Activated CD8-positive, alpha-beta memory T cell treated with anti-CD3 and anti-CD28 coated beads, Interleukin-2, amount 50 U/mL, for 1 hour (primary cell): Measurements from ENCODE around the gene FAM83F.
"Not testable (repeated sequence)": the region's sequence is repeated elsewhere in the genome, so short reads cannot be mapped to it uniquely, and the experiment has no call there.

Experiments used
- DNase-seq: peaks from one replicate; pipeline ENCODE4 v3.0.0-alpha.2; 2020; ENCODE audit errors: extremely low read depth

Gene FAM83F

DNA sequence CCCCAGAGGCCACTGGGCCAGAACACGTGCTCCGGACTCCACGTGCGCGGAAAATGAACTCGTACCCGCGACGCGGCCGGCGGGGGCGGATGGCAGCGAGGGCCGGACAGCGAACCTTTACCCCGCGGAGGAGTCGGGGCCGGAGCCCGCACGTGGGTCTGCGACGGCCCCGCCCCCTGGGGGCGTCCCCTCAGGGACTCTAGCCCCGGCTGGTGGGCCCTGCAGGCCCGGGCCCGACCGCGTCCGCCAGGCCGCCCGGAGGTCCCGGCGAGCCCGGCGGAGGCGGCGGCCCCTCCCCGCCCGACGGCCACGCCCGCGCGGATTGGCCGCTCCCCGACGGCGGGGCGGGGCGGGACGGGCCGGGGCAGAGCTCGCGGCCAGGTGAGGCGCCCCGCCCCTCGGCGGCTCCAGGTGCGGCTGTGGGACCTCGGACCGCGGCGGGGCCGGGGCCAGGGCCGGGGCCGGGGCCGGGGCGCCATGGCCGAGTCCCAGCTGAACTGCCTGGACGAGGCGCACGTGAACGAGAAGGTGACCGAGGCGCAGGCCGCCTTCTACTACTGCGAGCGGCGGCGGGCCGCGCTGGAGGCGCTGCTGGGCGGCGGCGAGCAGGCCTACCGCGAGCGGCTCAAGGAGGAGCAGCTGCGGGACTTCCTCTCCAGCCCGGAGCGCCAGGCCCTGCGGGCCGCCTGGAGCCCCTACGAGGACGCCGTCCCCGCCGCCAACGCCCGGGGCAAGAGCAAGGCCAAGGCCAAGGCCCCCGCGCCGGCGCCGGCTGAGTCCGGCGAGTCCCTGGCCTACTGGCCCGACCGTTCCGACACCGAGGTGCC is at the start of gene FAM83F:
TSS of gene FAM83F (plus strand) at position 389 of the 827 bp plus-strand sequence. CDS start at position 478, 89 bp downstream.
- no peak for DNase-seq

DNA sequence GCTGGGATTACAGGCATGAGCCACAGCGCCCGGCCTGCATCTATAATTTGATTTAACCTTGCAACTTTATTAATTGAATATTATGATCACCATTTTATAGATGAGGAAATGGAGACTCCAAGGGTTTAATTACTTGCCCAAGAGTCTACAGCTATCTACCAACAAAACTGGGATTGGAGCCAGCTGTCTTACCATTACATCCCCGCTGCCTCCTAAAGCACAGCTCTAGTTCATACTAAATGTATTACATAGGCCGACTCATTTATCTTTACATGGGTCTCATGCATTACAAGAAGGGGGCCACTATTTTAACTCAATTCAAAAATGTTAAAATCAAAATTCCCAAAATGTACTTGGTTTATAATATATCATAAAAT is 48.6 kb upstream of the FAM83F start:
- no peak for DNase-seq

DNA sequence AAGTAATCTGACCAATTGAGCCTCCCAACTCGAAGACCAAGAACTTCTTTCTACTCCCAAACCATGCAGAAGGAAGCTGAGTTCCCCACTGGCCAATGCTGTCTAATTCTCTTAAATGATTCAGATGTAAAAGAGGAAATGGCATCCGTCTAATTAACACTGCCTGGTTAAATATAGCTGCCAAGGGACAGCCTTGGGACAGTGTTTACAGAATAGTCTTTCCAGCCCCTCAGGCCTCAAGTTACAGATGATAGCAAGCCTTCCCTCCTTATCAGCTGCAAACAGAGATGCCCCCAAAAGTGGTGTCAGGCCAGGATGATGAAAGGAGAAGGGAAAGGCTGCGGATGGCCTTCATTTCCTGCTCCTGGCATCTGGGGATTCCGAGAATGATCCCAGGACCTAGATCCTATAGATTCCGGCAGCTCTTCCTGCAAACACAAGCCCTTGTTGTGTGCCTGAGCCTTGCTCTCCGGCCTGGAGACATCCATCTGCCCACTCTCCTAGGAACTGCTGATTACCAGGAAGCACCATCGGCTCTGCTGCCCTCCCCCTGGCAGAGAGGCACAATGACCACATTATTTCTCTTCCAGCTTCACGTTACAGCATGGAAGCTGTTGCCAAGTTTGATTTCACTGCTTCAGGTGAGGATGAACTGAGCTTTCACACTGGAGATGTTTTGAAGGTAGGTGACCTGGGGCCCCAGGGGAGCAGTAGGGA is 48.1 kb upstream of the FAM83F start:
- no peak for DNase-seq

DNA sequence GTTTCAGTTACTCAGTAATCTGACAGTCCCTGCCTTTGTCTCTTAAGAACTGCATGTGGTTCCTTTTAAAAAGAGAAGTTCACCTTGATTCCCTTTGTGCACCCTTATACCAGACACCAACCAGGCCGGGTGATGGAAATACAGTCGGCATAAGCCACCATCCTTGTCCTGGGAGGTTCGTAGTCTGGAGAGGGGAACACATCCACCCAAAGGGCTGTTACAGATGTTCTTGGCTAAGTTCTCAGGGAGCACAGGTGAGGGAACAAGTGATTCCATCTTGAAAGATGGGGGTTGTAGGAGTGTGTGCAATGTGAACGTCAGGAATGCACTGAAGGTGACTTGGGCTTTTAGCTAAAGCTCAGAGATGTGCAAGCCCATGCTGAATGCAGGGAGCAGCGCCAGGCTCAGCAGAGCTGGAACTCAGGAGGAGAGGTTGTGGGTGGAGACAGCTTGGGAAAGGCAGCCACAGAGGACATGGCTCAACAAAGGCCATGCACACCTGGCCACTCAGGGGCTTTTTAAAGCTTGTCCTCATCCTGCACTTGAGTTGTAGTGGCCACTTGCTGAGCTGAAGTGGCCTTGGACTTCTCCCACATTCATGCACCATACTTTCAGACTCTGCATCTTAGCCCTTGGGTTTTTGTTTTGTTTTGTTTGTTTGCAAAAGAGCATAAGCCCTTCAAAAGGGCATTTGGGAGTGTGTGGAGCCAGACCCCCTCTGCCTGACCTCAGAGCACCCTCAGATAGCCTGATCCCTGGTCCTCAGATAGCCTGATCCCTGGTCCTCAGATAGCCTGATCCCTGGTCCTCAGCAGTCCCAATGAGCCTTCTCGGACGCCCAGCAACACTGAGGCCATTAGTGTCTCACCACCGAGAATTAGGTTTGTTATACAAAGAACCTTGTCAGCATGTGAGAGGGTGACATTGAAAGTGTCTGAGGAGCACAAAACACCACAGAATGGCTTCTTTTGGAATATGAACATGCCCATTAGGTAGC is 47.2 kb upstream of the FAM83F start:
- no peak for DNase-seq

DNA sequence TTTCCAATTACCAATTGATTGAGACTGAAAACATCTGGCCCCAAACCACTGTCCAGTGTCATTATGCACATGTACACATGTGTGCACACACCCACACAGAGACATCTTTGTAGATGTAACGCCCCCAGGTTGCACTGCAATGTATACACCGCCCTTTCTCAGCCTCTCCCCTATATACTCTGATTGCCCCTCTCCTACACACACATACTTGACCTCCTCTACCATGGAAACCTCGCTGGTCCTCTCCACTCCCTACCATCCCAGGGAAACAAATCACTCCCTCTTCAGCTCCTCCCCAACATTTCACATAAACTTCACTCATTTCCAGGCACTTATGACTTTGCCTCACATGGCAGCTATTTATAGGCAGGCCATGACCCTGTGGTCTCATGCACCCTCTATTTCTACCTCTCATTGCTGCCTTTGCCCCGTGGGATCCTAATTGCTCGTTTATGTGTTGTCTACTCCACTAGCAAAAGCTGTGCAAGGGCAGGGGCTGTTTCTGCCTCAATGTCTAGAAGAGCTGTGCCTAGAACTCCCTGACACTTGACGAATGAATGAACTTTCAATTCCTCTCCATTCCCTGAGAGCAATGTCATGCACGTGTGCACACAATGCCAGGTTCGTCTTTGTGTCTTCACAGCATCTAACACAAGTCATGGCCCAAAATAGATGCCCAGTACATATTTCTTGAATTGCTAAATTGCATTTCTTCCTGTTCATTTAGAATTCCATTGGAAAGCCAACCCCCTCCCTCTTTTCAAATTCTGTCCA is 44.6 kb upstream of the FAM83F start:
- DNase-seq, result no peak

DNA sequence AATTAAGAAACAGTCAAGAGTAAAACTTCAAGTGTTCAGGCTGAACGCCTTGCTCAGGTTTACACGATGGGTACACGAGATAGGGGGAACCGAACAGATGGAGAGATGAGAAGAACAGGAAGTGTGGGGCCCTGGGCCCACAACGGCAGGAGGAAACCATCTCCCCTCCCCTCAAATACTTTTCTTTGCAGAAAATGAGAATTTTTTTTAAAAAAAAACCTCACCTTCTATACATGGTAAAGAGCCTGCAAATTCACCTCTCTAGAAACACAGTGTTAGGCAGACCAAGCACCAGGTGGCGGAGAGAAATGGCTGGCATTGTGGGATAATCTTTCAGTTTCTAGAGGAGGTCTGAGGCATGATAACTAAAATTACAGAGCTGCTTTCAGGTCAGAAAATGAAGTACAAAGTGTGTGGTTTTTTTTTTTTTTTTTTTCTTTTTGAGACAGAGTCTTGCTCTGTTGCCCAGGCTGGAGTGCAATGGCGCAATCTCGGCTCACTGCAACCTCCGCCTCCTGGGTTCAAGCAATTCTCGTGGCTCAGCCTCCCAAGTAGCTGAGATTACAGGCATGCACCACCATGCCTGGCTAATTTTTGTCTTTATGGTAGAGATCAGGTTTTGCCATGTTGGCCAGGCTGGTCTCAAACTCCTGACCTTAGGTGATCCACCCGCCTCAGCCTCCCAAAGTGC is 43.0 kb upstream of the FAM83F start:
- not testable (repeated sequence) for DNase-seq

DNA sequence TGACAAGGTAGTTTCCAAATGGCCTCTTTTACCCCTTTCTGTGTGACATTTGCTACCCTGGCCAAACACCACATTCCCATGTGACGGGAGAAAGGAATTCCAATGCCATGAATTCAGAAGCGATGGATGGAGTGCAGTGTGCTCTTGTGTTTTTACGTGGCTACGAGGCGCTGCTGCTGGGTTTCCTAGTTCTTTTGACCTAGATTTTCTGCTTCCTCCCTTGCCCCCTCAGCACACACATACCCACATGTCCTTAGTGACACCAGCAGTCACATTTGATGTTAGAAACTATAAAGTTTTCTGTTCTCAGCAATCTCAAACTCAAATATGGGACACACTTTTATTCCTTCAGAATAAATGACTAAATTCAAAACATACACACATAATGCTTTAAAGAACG is 42.4 kb upstream of the FAM83F start:
- no peak for DNase-seq

DNA sequence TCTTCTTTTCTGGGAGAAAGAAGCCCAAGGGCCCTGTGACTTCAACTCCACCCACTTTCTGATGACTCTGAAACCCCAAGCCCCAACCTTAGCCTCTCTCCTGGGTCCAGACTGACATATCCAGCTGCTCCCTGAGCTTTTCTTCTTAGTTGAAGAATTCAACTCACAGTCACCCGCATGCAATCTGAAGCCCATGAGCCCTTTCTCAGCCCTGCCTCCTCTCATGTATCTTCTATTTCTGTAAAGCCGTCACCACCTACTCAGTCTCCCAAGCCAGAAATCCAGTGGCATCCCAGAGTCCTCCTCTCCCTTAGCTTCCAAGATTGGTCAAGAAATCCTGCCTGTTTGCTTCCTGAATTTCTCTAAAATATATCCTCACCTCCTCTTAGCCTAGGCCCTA is 41.7 kb upstream of the FAM83F start:
- DNase-seq, result no peak

DNA sequence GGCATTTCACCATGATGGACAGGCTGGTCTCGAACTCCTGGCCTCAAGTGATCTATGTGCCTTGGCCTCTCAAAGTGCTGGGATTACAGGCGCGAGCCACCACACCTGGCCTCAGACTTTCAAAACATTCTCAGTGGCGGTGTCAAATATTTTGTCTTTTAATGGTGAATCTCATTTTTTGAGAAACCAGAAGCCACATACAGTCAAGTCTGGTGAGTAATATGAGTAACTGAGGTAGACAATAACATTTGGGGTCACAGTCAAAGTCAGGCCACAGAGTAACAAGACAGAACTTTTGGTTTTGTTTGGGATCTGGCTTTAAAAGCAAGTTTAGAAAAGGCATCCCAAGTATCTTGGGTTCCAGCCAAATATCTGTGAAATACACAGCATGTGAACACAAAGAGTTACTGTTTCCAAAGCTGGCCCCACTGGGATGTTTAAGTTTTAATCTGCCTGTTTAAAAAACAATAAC is 40.1 kb upstream of the FAM83F start:
- DNase-seq, result no peak

DNA sequence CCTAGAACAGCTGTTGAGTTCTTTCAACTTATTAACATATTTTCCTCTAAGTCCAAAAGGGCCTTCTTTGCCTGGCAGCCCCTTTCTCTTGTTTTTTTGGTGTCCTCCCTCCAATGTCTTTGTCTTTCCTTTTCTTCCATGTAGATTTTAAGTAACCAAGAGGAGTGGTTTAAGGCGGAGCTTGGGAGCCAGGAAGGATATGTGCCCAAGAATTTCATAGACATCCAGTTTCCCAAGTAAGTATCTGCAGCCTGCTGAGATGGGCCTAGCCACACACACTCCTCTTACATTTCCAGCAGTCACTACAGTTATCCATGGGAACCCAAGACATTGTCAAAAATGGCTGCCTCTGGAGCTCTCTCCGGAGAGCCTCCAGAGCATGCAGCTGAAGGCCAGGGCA is 39.1 kb upstream of the FAM83F start:
- DNase-seq, result no peak

DNA sequence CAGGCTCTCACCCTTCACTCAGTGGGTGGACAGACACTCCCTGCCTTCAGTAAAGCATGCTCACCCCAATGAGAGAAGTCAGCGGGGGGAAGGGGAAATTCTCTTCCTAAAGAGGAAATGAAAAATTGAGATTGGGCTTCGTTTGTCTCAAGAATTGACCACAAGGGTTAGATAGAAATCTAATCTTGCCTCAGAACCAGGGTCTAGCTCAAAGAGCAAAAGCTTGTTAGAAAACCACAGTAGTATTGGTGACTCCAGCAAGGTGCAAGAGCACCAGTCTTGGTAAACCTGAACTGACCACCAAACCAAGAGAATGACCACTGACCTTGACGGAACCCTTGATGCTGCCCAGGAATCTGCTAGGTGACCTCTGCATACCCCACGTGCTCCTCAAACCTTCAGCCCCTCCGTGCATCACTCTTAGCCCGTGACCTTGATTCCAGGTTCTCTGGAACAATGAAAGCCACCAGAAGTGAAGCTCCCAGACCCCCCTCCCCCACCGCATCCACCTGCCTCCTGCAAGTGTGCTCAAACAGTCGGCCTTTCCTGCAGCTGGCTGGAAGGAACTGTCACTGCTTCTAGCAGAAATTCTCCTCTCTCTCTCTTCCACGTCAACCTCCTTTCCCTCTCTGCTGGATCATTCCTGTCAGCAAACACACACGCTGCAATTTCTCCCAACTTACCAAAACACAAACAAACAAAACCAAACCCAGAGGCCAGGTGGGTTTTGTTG is 37.7 kb upstream of the FAM83F start:
- no peak for DNase-seq

DNA sequence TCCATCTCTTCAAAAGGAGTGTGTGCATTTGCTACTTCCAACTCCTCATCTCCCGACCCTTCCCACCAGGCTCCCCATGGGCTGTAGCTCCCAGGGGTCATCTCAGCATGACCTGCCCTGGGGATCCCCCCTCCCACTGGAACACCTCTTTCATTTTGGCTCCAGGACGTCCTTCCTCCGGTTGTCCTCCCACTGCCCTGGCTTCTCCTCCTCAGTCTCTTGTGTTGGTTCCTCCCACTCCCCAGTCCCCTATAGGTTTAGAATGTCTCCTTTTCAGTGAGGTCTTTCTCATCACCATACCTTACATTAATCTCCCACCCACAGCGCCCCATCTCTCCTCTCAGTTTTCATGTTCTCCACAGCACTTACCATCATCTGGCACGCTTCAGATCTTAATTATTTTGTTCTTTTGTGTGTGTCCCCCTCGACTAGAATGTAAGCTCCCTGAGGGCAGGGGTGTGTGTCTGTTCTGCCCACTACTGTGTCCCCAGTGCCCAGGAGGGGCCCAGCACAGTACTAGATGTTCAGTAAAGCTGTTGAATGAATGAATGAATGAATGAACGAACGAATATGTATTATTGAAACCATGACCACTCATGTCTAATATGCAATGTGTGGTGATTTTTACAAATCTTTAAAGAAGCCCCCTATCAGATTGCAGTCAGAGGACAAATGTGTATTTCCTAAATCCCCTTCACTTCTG is 36.6 kb upstream of the FAM83F start:
- DNase-seq, result no peak

DNA sequence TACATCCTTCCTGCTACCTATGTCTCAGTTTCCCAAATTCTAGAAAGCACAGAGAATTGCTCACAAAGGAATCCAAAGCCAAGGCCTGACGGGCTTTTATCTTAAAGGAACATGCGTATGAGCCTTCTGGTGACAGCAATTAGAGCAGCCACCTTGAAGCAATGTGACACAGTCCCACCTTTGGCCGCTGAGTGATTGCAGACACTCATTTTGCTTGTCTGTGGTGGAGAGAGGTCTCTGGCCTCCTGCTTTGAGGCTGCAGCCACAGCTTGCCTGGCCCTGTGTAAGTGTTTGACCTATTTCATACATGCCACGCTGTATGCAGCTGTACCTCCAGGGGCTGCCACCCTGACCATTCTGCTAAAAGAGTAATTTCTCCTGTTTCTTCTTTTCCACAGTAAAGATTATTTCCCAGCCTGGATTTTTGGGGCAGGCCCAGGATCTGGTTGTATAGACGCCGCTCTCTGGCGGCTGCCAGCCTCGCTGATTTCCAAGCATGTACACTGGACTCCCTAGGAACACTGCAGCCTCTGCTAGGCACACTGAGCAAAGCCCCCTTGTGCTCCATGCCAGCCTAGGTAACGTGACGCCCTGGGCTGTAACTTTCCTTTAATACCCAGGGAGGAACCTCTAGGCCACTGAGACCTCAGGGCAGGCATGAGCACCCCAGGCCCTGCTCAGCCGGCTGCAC is 35.7 kb upstream of the FAM83F start:
- no peak for DNase-seq

DNA sequence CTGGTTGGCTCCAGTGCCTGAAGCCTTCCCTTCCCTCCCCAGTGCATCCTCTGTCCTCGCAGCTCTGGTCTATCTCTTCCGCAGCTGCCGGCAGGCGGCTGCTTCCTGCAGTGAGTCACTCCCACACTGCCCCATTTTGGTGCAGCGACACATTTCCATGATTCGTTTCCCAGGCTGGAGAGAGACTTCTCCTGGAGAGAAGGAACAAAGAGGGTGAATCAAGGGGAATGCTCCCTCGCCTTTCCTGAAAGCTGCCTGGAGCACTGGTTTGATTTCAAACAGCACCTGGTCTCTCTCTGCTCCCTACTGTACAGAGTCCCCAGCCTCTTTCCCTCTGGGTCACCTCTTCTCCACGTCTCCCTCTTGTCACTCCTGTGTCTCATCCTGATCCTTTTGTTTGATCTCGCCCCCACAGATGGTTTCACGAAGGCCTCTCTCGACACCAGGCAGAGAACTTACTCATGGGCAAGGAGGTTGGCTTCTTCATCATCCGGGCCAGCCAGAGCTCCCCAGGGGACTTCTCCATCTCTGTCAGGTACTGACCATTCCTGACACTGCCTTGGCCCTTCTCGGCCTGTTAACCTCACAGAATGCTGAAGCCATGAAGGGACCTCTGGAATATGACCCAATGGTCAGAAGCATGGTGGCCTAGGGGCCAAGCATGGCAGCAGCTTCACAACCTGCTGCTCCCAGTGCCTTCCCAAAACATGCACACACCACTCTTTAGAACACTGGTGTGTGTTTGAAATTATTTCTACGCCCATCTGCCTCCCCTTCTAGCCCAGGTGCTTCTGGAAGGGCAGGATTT is 34.9 kb upstream of the FAM83F start, which contains the start of gene TMA7B:
TSS of gene TMA7B (plus strand) at position 758 of the 808 bp plus-strand sequence. CDS start 3,978 bp downstream, outside the sequence.
- no peak for DNase-seq

DNA sequence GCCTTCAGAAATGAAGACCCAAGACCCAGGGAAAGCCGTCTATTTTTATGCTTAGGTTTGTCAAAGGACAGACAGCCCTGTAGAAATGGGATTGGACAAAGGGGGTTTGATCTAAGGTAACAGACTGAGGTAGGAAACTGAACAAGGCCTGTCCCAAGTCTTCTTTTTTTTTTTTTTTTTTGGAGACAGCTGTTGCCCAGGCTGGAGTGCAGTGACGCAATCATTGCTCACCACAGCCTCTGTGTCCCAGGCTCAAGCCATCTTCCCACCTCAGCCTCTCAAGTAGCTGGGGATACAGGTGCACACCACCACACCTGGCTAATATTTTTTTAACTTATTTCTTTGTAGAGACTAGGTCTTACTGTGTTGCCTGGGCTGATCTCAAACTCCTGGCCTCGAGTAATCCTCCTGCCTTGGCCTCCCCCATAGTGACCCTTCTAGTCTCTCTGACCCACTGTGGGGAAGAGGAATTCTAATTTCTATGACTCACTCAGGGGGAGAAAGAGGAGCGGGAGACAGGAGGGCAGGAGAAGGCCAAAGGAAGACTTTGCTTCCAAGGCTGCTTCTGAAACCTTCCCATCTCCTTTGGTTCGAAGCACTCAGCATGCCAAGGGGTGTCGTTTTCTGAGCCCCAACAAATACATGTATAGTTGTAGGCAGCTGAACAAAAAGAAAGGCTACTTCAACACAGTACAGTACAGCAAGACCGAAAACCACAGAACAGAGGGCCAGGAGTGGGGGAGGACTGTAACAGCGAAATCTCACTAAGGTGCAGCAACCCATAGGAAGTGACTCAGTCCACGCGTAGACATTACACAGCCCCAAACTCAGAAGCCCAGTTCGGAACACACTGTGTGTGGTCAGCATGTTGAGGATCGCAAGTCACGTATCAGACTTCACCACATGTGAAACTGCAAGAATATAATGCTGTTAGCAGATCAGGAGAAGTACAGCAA is 33.7 kb upstream of the FAM83F start:
- peak; percentile 53 for DNase-seq

DNA sequence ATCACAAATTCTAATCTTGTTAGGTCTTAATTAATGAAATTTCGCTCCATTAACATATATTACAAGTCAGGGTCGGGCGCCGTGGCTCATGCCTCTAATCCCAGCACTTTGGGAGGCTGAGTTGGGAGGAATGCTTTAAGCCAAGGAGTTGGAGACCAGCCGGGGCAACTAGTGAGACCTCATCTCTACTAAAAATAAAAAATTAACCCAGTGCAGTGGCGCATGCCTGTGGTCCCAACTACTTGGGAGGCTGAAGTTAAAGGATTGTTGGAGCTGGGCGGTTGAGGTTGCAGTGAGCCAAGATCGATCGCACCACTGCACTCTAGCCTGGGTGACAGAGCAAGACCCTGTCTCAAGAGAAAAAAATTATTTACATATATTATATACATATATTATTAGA is 32.7 kb upstream of the FAM83F start:
- DNase-seq, result no peak
